ENCODE results near the gene KLHL29.

- TF ChIP-seq POLR2AphosphoS5 (IDR thresholded peaks at IDR 0.05; ENCODE audit: low read depth, low read length) (no peak), POLR2A (IDR thresholded peaks at IDR 0.05; ENCODE audit: low read depth, low read length) (no peak)
Measured at GRCh38 chr2:23493846-23494245, 108.9 kb downstream of the KLHL29 start.
